ENCODE measurements around the gene HLCS.

HLCS gene

GRCh38 chr21:36803051-36803645 is 163.3 kb downstream of the HLCS start:
- Histone ChIP-seq H3K36me3 (ENCODE audit: control insufficient read depth in 2 of 2, insufficient read depth in 1 of 2, low read length in 2 of 2) (no peaks in the 10 kb centered on the region), H3K9me3 (ENCODE audit: control insufficient read depth, insufficient read depth, low read depth, low read length) (no peaks in the 10 kb centered on the region), H3K4me1 (ENCODE audit: control insufficient read depth, insufficient read depth, low read length) (no peaks in the 10 kb centered on the region), H3K27ac (ENCODE audit: extremely low read depth, low read depth, low read length) (no peak overlapping the region), H3K4me3 (ENCODE audit: low read depth, low read length) (no peak overlapping the region)
- no peak for TF ChIP-seq SCRT2 (tag by site-specific recombination; IDR thresholded peaks at IDR 0.05)
- TF ChIP-seq ZNF416 (tag by site-specific recombination; IDR thresholded peaks at IDR 0.05) = no peak
- POLR2A ChIA-PET = interaction anchor here (0.7 kb wide), 1 partner anchor 10 kb away, joined by 3 read pairs; no protein-coding TSS in a partner anchor
- CTCF ChIA-PET = no interaction called here

- TF ChIP-seq AEBP2 (tag by site-specific recombination; IDR thresholded peaks at IDR 0.05; ENCODE audit: borderline replicate concordance) = no peak
- no peak for TF ChIP-seq SALL2 (tag by site-specific recombination; IDR thresholded peaks at IDR 0.05; ENCODE audit: borderline replicate concordance)
- CTCF ChIA-PET = no interaction called here
Measured at GRCh38 chr21:36800734-36801133, 165.7 kb downstream of the HLCS start.

GRCh38 chr21:36799869-36800268 is 166.6 kb downstream of the HLCS start:
- H3K4me1 ChIP-seq (ENCODE audit: control insufficient read depth, insufficient read depth, low read length) = no peaks in the 10 kb centered on the region
- CTCF ChIA-PET = no interaction called here

More at GRCh38 chr21:36800734-36801133, 165.7 kb downstream of the HLCS start:
- H3K4me1 ChIP-seq (ENCODE audit: control insufficient read depth, insufficient read depth, low read length) = no peaks in the 10 kb centered on the region
- no peak overlapping the region for H3K27ac ChIP-seq (ENCODE audit: extremely low read depth, low read depth, low read length)
- POLR2A ChIA-PET = no interaction called here
- no peak overlapping the region for H3K4me3 ChIP-seq (ENCODE audit: low read depth, low read length)
- H3K36me3 ChIP-seq (ENCODE audit: control insufficient read depth in 2 of 2, insufficient read depth in 1 of 2, low read length in 2 of 2) = no peaks in the 10 kb centered on the region
- H3K9me3 ChIP-seq (ENCODE audit: control insufficient read depth, insufficient read depth, low read depth, low read length) = no peaks in the 10 kb centered on the region

DNA sequence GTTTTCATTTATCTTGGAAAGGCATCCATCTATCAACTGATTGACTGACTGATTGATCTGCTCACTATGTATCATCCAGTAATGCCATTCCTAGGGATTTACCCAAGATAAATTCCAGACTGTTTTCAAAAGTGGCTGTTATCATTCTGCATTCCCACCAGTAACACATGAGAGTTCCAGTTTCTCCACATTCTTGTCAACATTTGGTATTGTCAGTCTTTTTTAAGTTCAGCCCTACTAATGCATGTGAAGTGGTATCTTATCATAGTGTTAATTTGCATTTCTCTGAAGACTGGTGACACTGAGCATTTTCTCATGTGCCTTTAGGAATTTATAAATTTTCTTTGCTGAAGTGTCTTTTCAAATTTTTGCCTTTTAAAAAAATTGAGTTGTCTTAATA is 168.0 kb downstream of the HLCS start:
- Histone ChIP-seq H3K36me3 (ENCODE audit: control insufficient read depth in 2 of 2, insufficient read depth in 1 of 2, low read length in 2 of 2) (no peaks in the 10 kb centered on the region), H3K27ac (ENCODE audit: extremely low read depth, low read depth, low read length) (no peak overlapping the region), H3K4me3 (ENCODE audit: low read depth, low read length) (no peak overlapping the region), H3K9me3 (ENCODE audit: control insufficient read depth, insufficient read depth, low read depth, low read length) (no peaks in the 10 kb centered on the region), H3K4me1 (ENCODE audit: control insufficient read depth, insufficient read depth, low read length) (no peaks in the 10 kb centered on the region)
- no peak for TF ChIP-seq ZNF426 (tag by site-specific recombination; IDR thresholded peaks at IDR 0.05)
- peak; percentile 36 for TF ChIP-seq SETDB1 (IDR thresholded peaks at IDR 0.05; ENCODE audit: insufficient read length, low read length)
- TF ChIP-seq ZNF394 (tag by site-specific recombination; IDR thresholded peaks at IDR 0.05; ENCODE audit: borderline replicate concordance) = no peak
- no peak for TF ChIP-seq GLIS1 (tag by site-specific recombination; IDR thresholded peaks at IDR 0.05)
- TF ChIP-seq ZNF707 (tag by site-specific recombination; IDR thresholded peaks at IDR 0.05) = no peak
- ChIA-PET CTCF (no interaction called here), POLR2A (no interaction called here)

More at GRCh38 chr21:36799869-36800268, 166.6 kb downstream of the HLCS start:
- TF ChIP-seq ZNF48 (tag by site-specific recombination; IDR thresholded peaks at IDR 0.05) (no peak), SCRT2 (tag by site-specific recombination; IDR thresholded peaks at IDR 0.05) (0 out of 2 replicates have a peak, but pooled peaks have one; percentile 15)
- no peaks in the 10 kb centered on the region for H3K36me3 ChIP-seq (ENCODE audit: control insufficient read depth in 2 of 2, insufficient read depth in 1 of 2, low read length in 2 of 2)
- POLR2A ChIA-PET = no interaction called here
- no peaks in the 10 kb centered on the region for H3K9me3 ChIP-seq (ENCODE audit: control insufficient read depth, insufficient read depth, low read depth, low read length)
- H3K4me3 ChIP-seq (ENCODE audit: low read depth, low read length) = no peak overlapping the region
- no peak overlapping the region for H3K27ac ChIP-seq (ENCODE audit: extremely low read depth, low read depth, low read length)

DNA sequence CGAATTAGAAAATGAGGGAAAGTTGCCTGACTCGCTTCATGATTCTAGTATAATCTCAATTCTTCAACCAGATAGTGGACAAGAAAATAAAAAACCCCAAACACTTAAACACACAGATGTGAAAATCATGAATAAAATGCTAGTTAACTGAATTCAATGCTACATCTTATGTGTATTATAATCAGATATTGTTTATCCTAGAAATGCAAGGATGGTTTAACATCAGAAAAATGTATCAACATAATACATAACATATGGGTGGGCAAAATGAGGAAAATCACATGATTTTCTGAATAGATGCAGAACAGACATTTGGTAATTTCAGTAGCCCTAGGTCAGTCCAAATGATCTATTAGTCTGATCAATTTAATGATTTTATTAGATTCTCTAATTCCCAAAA is 170.4 kb downstream of the HLCS start:
- Histone ChIP-seq H3K4me3 (ENCODE audit: low read depth, low read length) (no peak overlapping the region), H3K9me3 (ENCODE audit: control insufficient read depth, insufficient read depth, low read depth, low read length) (no peaks in the 10 kb centered on the region), H3K4me1 (ENCODE audit: control insufficient read depth, insufficient read depth, low read length) (no peaks in the 10 kb centered on the region), H3K36me3 (ENCODE audit: control insufficient read depth in 2 of 2, insufficient read depth in 1 of 2, low read length in 2 of 2) (no peaks in the 10 kb centered on the region), H3K27ac (ENCODE audit: extremely low read depth, low read depth, low read length) (no peak overlapping the region)
- POLR2A ChIA-PET = no interaction called here
- CTCF ChIA-PET = interaction anchor here (0.6 to 0.7 kb wide), 4 partner anchors 13 to 68 kb away, joined by 3 to 10 read pairs (median 4); no protein-coding TSS in a partner anchor
- TF ChIP-seq ZNF221 (tag by site-specific recombination; IDR thresholded peaks at IDR 0.05; ENCODE audit: borderline replicate concordance) (no peak), BCL11B (tag by site-specific recombination; IDR thresholded peaks at IDR 0.05; ENCODE audit: low read depth) (no peak), ZNF324 (tag by site-specific recombination; IDR thresholded peaks at IDR 0.05) (no peak), ZNF132 (tag by site-specific recombination; IDR thresholded peaks at IDR 0.05; ENCODE audit: borderline replicate concordance) (no peak), ZFP3 (tag by site-specific recombination; IDR thresholded peaks at IDR 0.05; ENCODE audit: low read depth) (no peak), ZNF280C (tag by site-specific recombination; IDR thresholded peaks at IDR 0.05) (no peak), ZNF701 (tag by site-specific recombination; IDR thresholded peaks at IDR 0.05) (no peak), ZNF707 (tag by site-specific recombination; IDR thresholded peaks at IDR 0.05) (no peak), TCF7L2 (IDR thresholded peaks at IDR 0.05; ENCODE audit: borderline replicate concordance, low read depth, low read length) (no peak), ZNF426 (tag by site-specific recombination; IDR thresholded peaks at IDR 0.05) (no peak), ZNF146 (tag by site-specific recombination; IDR thresholded peaks at IDR 0.05) (no peak), ZNF623 (tag by site-specific recombination; IDR thresholded peaks at IDR 0.05) (no peak), ZNF747 (tag by site-specific recombination; IDR thresholded peaks at IDR 0.05) (no peak)
